WI38 (cell line): ENCODE measurements around the gene PMEPA1.

ENCODE experiments used
- H3K4me3 ChIP-seq: 2 replicates; pipeline ENCODE4 v1.5.1; 2011; ENCODE audit warnings: low read depth, mild to moderate bottlenecking, control low read depth, low read length
- TF ChIP-seq, protein P1 (sequence below): IDR thresholded peaks from 2 replicates; pipeline ENCODE4 v1.5.1; 2012; ENCODE audit warnings: low read depth, mild to moderate bottlenecking, control low read depth, low read length

Gene PMEPA1

GRCh38 chr20:57715268-57715904, 5.6 kb upstream of the PMEPA1 start:
- TF ChIP-seq, protein P1, sequence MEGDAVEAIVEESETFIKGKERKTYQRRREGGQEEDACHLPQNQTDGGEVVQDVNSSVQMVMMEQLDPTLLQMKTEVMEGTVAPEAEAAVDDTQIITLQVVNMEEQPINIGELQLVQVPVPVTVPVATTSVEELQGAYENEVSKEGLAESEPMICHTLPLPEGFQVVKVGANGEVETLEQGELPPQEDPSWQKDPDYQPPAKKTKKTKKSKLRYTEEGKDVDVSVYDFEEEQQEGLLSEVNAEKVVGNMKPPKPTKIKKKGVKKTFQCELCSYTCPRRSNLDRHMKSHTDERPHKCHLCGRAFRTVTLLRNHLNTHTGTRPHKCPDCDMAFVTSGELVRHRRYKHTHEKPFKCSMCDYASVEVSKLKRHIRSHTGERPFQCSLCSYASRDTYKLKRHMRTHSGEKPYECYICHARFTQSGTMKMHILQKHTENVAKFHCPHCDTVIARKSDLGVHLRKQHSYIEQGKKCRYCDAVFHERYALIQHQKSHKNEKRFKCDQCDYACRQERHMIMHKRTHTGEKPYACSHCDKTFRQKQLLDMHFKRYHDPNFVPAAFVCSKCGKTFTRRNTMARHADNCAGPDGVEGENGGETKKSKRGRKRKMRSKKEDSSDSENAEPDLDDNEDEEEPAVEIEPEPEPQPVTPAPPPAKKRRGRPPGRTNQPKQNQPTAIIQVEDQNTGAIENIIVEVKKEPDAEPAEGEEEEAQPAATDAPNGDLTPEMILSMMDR, result no peak
- H3K4me3 ChIP-seq, result no peak overlapping the region

GRCh38 chr20:57714409-57715267, 4.8 kb upstream of the PMEPA1 start:
- H3K4me3 ChIP-seq, result no peak overlapping the region
- TF ChIP-seq, protein P1, result no peak

GRCh38 chr20:57713951-57714350, 4.1 kb upstream of the PMEPA1 start:
- H3K4me3 ChIP-seq, result no peak overlapping the region
- TF ChIP-seq, protein P1, result no peak

DNA sequence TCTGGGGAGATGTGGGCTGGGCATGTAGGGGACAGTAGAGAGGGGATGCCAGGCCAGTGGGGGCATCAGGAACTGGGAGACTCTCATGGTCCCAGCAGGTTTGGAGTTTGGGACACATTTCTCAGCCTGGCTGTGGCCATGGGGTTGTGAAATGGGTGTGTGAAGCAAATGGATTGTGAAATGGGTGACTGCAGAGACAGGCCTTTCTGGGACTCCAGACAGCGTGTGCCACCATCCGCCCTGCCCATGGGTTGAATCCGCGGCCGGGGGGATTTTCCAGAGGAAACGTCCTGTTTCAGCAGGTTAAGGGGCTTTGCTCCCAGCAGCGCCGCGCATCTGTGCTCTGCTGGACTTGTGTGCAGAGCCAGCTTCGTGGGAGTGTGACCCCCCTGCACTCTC, 3.7 kb upstream of the PMEPA1 start:
- TF ChIP-seq, protein P1, result no peak
- no peak overlapping the region for H3K4me3 ChIP-seq

- TF ChIP-seq, protein P1, result no peak
- no peak overlapping the region for H3K4me3 ChIP-seq
Measured at GRCh38 chr20:57712851-57713504, 3.2 kb upstream of the PMEPA1 start.

DNA sequence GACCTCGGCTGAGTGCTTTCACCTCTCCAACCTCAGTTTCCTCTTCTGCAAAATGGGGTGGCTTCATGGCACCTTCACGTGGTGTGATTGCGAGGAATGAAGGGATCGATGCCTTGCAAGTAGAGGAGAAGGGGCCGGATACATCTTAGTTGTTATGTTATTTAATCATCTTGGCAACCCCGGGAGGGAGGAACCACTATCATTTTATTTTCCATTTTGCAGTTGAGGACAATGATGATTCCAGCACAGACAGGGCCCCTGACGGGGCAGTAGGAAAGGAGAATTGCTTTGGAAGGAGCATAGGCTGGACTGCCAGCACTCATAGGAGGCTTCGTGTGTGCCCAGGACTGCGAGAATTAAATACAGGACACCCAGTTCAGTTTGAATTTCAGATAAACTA, 2.5 kb upstream of the PMEPA1 start:
- H3K4me3 ChIP-seq, result no peak overlapping the region
- TF ChIP-seq, protein P1, result no peak

DNA sequence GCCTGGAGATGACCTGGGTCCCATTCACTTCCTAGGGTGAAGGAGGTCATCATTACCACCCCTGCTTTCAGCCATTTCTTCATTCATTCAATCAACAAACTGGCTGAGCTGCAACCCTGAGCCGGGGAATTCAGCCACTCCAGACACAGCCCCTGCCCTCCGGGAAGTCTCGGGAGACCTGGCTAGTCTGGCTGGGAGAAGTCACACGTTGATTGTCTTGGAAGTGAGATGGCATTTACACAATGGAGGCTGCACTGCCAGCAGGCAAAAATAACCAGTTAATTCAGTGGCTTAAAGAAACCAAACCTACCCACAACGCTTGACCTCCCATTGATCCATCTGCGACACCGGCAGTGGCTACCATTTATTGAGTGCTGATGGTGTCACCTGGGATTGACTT, 2.0 kb upstream of the PMEPA1 start:
- no peak overlapping the region for H3K4me3 ChIP-seq
- TF ChIP-seq, protein P1, result no peak
